Activated naive CD8-positive, alpha-beta T cell (primary cell): ENCODE results near the gene EPS8L3.
"Not testable (repeated sequence)": the region's sequence is repeated elsewhere in the genome, so short reads cannot be mapped to it uniquely, and the experiment has no call there.

ENCODE experiments used
- H3K27ac Mint-ChIP-seq: one replicate; pipeline ENCODE4 v1.8.0; 2021; ENCODE audit warnings: mixed read lengths
- H3K27me3 Mint-ChIP-seq: one replicate; pipeline ENCODE4 v1.8.0; 2021; ENCODE audit warnings: mixed read lengths
- H3K36me3 Mint-ChIP-seq: one replicate; pipeline ENCODE4 v1.8.0; 2021; ENCODE audit warnings: mixed read lengths
- H3K4me1 Mint-ChIP-seq: one replicate; pipeline ENCODE4 v1.8.0; 2021; ENCODE audit warnings: low read depth, mixed read lengths
- H3K4me3 Mint-ChIP-seq: one replicate; pipeline ENCODE4 v1.8.0; 2021; ENCODE audit warnings: mild to moderate bottlenecking, mixed read lengths
- H3K9me3 Mint-ChIP-seq: one replicate; pipeline ENCODE4 v1.8.0; 2021; ENCODE audit warnings: low read depth, mixed read lengths

Gene EPS8L3

GRCh38 chr1:109725510-109725909 is 38.2 kb downstream of the EPS8L3 start:
- no peaks in the 10 kb centered on the region for H3K4me1 Mint-ChIP-seq
- no peak overlapping the region for H3K4me3 Mint-ChIP-seq
- peaks cover 1% of the 10 kb centered on the region for H3K27me3 Mint-ChIP-seq
- H3K36me3 Mint-ChIP-seq = no peaks in the 10 kb centered on the region
- H3K9me3 Mint-ChIP-seq = no peaks in the 10 kb centered on the region
- no peak overlapping the region for H3K27ac Mint-ChIP-seq

- Mint-ChIP-seq H3K4me3 (no peak overlapping the region), H3K4me1 (no peaks in the 10 kb centered on the region), H3K27me3 (peaks cover 1% of the 10 kb centered on the region), H3K27ac (no peak overlapping the region), H3K9me3 (no peaks in the 10 kb centered on the region), H3K36me3 (no peaks in the 10 kb centered on the region)
Observed at GRCh38 chr1:109724933-109725332, 38.8 kb downstream of the EPS8L3 start.

- Mint-ChIP-seq H3K9me3 (no peaks in the 10 kb centered on the region), H3K27me3 (peaks cover 1% of the 10 kb centered on the region), H3K36me3 (no peaks in the 10 kb centered on the region), H3K4me3 (no peak overlapping the region), H3K4me1 (no peaks in the 10 kb centered on the region), H3K27ac (no peak overlapping the region)
Observed at GRCh38 chr1:109722908-109723691, 40.6 kb downstream of the EPS8L3 start.

GRCh38 chr1:109721971-109722370 is 41.8 kb downstream of the EPS8L3 start:
- Mint-ChIP-seq H3K4me3 (no peak overlapping the region), H3K27me3 (peaks cover 1% of the 10 kb centered on the region), H3K27ac (no peak overlapping the region), H3K4me1 (no peaks in the 10 kb centered on the region), H3K9me3 (no peaks in the 10 kb centered on the region), H3K36me3 (no peaks in the 10 kb centered on the region)

GRCh38 chr1:109721042-109721441 is 42.7 kb downstream of the EPS8L3 start:
- Mint-ChIP-seq H3K27me3 (peaks cover 1% of the 10 kb centered on the region), H3K4me3 (no peak overlapping the region), H3K9me3 (no peaks in the 10 kb centered on the region), H3K36me3 (no peaks in the 10 kb centered on the region), H3K27ac (no peak overlapping the region), H3K4me1 (no peaks in the 10 kb centered on the region)

- Mint-ChIP-seq H3K4me3 (no peak overlapping the region), H3K27me3 (peaks cover 6% of the 10 kb centered on the region), H3K9me3 (no peaks in the 10 kb centered on the region), H3K36me3 (no peaks in the 10 kb centered on the region), H3K27ac (no peak overlapping the region), H3K4me1 (no peaks in the 10 kb centered on the region)
Observed at GRCh38 chr1:109719337-109719837, 44.3 kb downstream of the EPS8L3 start.

- Mint-ChIP-seq H3K4me1 (no peaks in the 10 kb centered on the region), H3K36me3 (no peaks in the 10 kb centered on the region), H3K27ac (no peak overlapping the region)
Observed at GRCh38 chr1:109718495-109718894, 45.2 kb downstream of the EPS8L3 start.

GRCh38 chr1:109717729-109718128 is 46.0 kb downstream of the EPS8L3 start:
- no peaks in the 10 kb centered on the region for H3K9me3 Mint-ChIP-seq
- H3K27ac Mint-ChIP-seq = no peak overlapping the region
- H3K4me3 Mint-ChIP-seq = no peak overlapping the region

More at GRCh38 chr1:109718495-109718894, 45.2 kb downstream of the EPS8L3 start:
- no peaks in the 10 kb centered on the region for H3K9me3 Mint-ChIP-seq
- H3K4me3 Mint-ChIP-seq = no peak overlapping the region
- H3K27me3 Mint-ChIP-seq = peaks cover 11% of the 10 kb centered on the region

GRCh38 chr1:109716570-109717090 is 47.1 kb downstream of the EPS8L3 start:
- Mint-ChIP-seq H3K4me3 (no peak overlapping the region), H3K36me3 (no peaks in the 10 kb centered on the region), H3K4me1 (no peaks in the 10 kb centered on the region), H3K9me3 (no peaks in the 10 kb centered on the region), H3K27me3 (peaks cover 13% of the 10 kb centered on the region), H3K27ac (no peak overlapping the region)

More at GRCh38 chr1:109717729-109718128, 46.0 kb downstream of the EPS8L3 start:
- H3K4me1 Mint-ChIP-seq = no peaks in the 10 kb centered on the region
- peaks cover 13% of the 10 kb centered on the region for H3K27me3 Mint-ChIP-seq
- H3K36me3 Mint-ChIP-seq = no peaks in the 10 kb centered on the region

GRCh38 chr1:109716121-109716520 is 47.6 kb downstream of the EPS8L3 start:
- Mint-ChIP-seq H3K27ac (no peak overlapping the region), H3K36me3 (no peaks in the 10 kb centered on the region), H3K4me3 (no peak overlapping the region), H3K27me3 (peaks cover 13% of the 10 kb centered on the region), H3K4me1 (no peaks in the 10 kb centered on the region), H3K9me3 (no peaks in the 10 kb centered on the region)

GRCh38 chr1:109714661-109715372 is 48.9 kb downstream of the EPS8L3 start:
- no peaks in the 10 kb centered on the region for H3K36me3 Mint-ChIP-seq
- no peaks in the 10 kb centered on the region for H3K4me1 Mint-ChIP-seq

GRCh38 chr1:109713636-109714035 is 50.1 kb downstream of the EPS8L3 start:
- H3K27ac Mint-ChIP-seq = no peak overlapping the region
- H3K36me3 Mint-ChIP-seq = no peaks in the 10 kb centered on the region
- no peak overlapping the region for H3K4me3 Mint-ChIP-seq
- no peaks in the 10 kb centered on the region for H3K9me3 Mint-ChIP-seq
- H3K27me3 Mint-ChIP-seq = peaks cover 13% of the 10 kb centered on the region
- H3K4me1 Mint-ChIP-seq = no peaks in the 10 kb centered on the region

More at GRCh38 chr1:109714661-109715372, 48.9 kb downstream of the EPS8L3 start:
- Mint-ChIP-seq H3K27me3 (peaks cover 13% of the 10 kb centered on the region), H3K27ac (no peak overlapping the region), H3K4me3 (no peak overlapping the region), H3K9me3 (no peaks in the 10 kb centered on the region)

- Mint-ChIP-seq H3K4me1 (no peaks in the 10 kb centered on the region), H3K27ac (no peak overlapping the region), H3K4me3 (no peak overlapping the region), H3K27me3 (peaks cover 15% of the 10 kb centered on the region), H3K36me3 (no peaks in the 10 kb centered on the region), H3K9me3 (peaks cover 3% of the 10 kb centered on the region)
Observed at GRCh38 chr1:109712321-109712864, 51.3 kb downstream of the EPS8L3 start.

GRCh38 chr1:109711593-109712320 is 52.0 kb downstream of the EPS8L3 start, which contains the start of gene GSTM5:
Gene GSTM5 (plus strand): TSS chr1:109712251. CDS start chr1:109712313, 62 bp downstream.
- not testable (repeated sequence) for H3K4me3 Mint-ChIP-seq, H3K27ac Mint-ChIP-seq, H3K9me3 Mint-ChIP-seq, H3K4me1 Mint-ChIP-seq, H3K36me3 Mint-ChIP-seq
- peaks cover 15% of the 10 kb centered on the region for H3K27me3 Mint-ChIP-seq
